ENCODE data around the gene SOS2.

GRCh38 chr14:50107850-50108249 is 123.5 kb downstream of the SOS2 start:
- TF ChIP-seq CTCF (IDR thresholded peaks at IDR 0.05; ENCODE audit: low read depth, low read length, missing input control) (no peak), SP1 (IDR thresholded peaks at IDR 0.05) (no peak), HNF4A (conservative IDR thresholded peaks at IDR 0.05) (no peak), EGR1 (IDR thresholded peaks at IDR 0.05; ENCODE audit: low read depth in 2 of 2) (no peak), YY1 (IDR thresholded peaks at IDR 0.05) (no peak), FOXA1 (IDR thresholded peaks at IDR 0.05) (no peak), JUND (IDR thresholded peaks at IDR 0.05) (no peak), ATF3 (IDR thresholded peaks at IDR 0.05) (no peak), TAF1 (conservative IDR thresholded peaks at IDR 0.05) (no peak), REST (IDR thresholded peaks at IDR 0.05) (no peak), NR2F2 (IDR thresholded peaks at IDR 0.05) (no peak), FOXA2 (IDR thresholded peaks at IDR 0.05) (no peak)
